ENCODE data around the gene ZNF354C.

Gene ZNF354C

DNA sequence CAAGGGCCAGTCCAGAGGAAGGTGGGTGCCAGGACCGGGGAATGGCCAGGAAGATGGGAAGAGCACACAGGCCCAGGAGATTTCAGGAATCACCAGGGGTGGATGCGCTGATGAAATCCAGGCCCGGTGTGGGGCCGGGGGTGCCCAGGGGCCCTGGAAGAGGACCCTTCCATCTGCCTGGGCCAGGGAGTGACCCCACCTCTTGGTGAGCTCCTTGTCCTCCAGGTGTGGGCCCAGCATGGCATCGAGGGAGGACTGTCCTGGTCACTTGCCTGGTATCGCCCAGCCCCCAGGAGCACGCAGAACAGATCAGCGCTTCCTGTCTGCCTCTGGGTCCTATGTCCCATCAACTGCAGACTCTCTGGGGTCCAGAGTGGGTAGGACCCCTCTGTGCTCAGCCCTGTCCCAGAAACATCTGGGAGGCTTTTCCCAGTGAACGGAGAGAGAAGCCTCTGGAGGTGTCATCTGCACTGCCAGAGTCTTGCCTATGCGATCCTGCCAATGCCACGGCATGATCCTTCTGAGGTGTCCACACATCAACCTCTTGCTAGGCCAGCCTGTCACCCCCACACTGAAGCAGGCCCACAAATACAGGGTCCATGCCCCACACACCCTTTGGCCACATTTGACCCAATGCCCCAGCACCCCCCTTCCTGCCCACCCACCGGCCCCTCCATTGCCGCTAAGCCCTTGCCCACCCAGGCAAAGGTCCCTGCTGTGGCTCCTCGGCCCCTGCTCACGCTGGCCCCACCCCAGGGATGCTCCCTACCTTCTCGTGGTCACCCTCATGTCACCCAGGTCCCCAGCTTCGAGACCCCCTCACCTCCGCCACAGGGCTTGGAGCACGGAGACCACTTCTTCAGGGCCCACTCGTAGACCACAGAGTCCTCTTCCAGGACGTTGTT is 67.2 kb downstream of the ZNF354C start:
- DNase-seq (ENCODE audit: low read depth), result no peak

DNA sequence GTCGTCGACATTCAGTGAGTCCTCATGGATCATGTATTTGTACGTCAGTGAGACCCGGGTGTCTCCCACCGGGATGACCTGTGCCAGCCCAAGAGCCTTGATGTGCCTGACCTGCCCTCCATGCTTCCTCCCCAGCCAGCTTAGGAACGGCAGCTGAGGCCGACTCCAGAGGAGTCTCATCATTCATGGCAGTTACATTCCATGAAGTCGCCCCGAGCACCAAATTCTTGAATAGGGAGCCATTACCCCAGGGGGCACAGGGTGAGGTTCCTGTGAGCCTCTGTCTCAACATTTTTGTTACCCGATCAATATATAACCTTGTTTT is 67.8 kb downstream of the ZNF354C start:
- no peak for DNase-seq (ENCODE audit: low read depth)

DNA sequence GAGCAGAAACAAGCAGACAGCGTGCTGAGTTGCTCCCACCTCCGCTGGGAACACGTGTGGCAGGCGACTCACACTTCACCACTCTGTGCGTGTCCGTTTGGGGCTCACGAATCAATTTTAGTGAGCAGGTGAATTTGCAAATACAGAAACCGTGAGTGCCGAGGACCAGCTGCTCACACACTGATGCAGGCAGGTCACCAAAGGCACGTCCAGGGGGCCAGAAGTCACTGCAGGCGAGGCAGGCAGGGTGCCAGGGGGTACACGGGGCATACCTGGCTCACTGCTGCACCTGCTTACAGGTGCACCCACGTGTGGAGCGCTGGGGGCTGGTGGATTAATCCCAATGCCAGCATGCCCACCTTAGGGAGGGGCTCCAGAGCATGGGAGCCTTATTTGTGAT is 68.8 kb downstream of the ZNF354C start:
- DNase-seq (ENCODE audit: low read depth), result no peak

DNA sequence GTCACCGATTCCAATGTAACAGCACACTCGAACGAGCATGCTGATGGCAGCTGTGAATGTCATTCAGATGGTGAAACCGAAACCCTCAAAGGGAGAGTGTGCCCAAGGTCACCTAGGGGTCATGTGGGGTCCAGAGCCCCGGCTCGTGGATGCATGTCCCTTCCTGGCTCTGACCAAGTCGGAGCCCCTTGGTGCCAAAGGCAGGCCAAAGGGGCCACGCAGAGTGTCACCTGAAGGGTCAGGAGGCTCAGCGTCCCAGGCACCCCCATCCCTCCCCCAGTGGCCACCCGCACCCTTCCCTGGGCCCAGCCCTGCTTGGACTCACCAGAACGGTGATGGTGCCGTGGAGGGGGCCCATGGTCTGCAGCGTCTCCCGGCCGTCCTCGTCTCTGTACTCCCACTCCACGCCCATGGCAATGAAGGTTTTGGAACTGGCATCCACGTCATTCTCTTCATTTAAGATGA is 69.5 kb downstream of the ZNF354C start:
- DNase-seq (ENCODE audit: low read depth), result no peak

DNA sequence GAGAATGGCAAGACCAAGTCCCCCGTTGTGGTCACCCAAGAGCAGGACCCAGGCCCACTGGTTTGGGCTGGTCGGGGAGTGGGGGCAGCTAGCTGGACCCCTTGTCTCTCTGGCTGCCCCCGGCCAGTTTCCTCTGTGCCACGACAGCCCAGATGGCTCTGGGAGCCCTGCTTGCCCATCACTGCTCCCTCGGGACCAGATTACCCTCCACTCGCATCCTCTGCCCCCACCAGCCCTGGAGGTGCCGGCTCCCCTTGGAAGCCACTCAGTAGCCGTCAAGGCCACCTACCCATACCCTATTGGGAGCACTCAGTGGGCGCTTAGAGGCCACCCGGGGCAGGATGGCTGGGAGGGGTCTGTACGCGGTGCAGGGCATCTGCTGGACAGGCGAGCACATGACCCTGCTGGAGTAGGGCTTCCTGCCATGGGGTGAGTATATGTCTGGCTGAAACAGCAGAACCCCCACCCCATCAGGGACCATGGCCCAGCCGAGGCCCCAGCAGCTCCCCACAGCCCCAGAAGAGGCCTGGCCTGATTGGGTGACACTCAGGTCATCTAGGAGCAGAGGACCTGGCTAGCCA is 70.0 kb downstream of the ZNF354C start:
- no peak for DNase-seq (ENCODE audit: low read depth)

DNA sequence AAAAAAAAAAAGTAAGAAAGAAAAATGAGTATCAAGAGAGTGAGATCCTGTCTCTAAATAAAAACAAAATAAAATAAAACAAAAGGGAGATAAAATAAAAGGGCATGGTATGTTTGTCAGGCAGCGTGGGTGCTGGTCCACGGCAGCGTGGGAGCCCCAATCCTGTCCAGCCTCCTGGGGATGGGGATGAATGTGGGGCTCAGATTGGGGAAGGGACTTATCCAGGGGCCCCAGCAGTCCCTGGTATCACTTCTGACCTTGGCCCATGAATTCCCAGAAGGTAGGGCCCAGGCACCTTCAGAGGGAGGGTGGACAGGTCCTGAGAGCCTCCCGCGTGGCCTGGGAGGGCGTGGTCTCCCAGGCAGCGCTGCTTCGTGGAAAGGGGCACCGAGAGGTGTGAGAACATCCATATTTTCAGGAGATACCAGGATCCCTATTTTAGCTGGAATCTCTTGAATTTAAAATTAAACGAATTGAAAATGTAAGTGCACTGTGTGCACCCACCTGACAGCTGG is 71.2 kb downstream of the ZNF354C start:
- no peak for DNase-seq (ENCODE audit: low read depth)

- no peak for DNase-seq (ENCODE audit: low read depth)
Measured at GRCh38 chr5:179131886-179132585, 71.9 kb downstream of the ZNF354C start.

- no peak for DNase-seq (ENCODE audit: low read depth)
Measured at GRCh38 chr5:179132586-179133355, 72.6 kb downstream of the ZNF354C start.

Data from activated T-helper 9 cell treated with anti-CD3 and anti-CD28 coated beads, Interleukin-2, amount 50 U/mL, for 16 hours (primary cell).